Prostate gland (tissue), 2 donors: Measurements from ENCODE around the gene RAB25. TPM values are rescaled to one million over a fixed set of nuclear protein-coding genes. Genes with fewer than 3 reads are reported as not detected.

Experiments
- DNase-seq: peaks from one replicate; pipeline ENCODE4 v3.0.0-alpha.2; 2019; ENCODE audit warnings: low spot score
- H3K27ac ChIP-seq, 2 donors: fragments of 200-600 bp; sonication (generic); 2 replicates each; pipeline ENCODE4 v1.5.1; 2017 to 2019
- H3K27me3 ChIP-seq: fragments of 200-600 bp; sonication (generic); replicated peaks from 2 replicates; pipeline ENCODE4 v1.5.1; 2019; ENCODE audit not compliant: insufficient read depth
- H3K36me3 ChIP-seq, 2 donors: fragments of 200-600 bp; sonication (generic); 1 replicate in 1 of 2; 2 replicates in 1 of 2; pipeline versions ENCODE4 v1.5.1 to v1.8.1; 2017 to 2019
- H3K4me1 ChIP-seq: fragments of 200-600 bp; sonication (generic); replicated peaks from 2 replicates; pipeline ENCODE4 v1.5.1; 2019
- H3K4me3 ChIP-seq, 2 donors: fragments of 200-600 bp; sonication (generic); 2 replicates each; pipeline ENCODE4 v1.5.1; 2017 to 2019
- H3K9me3 ChIP-seq: fragments of 200-600 bp; sonication (generic); 2 replicates; pipeline ENCODE4 v1.5.1; 2017
- CTCF ChIP-seq, 4 experiments: fragments of 200-600 bp in 2 of 4; fragments of 450-650 bp in 2 of 4; sonication (generic) in 2 of 4; IDR thresholded peaks; 1 replicate in 3 of 4; 2 replicates in 1 of 4; pipeline ENCODE4 v1.5.1; 2016 to 2019; ENCODE audit warnings: antibody characterized with exemption in 4 of 4, mild to moderate bottlenecking in 2 of 4, moderate library complexity in 2 of 4
- POLR2A ChIP-seq: fragments of 450-650 bp; IDR thresholded peaks from one replicate; pipeline ENCODE4 v1.6.1; 2016; ENCODE audit warnings: antibody characterized with exemption, mild to moderate bottlenecking
- POLR2AphosphoS5 ChIP-seq: sonication (generic); formaldehyde crosslinking; IDR thresholded peaks from one replicate; pipeline ENCODE4 v1.6.1; 2017; ENCODE audit warnings: antibody characterized with exemption
- WGBS: methylation state at CpG from one replicate; pipeline ENCODE4 v1.1.5; 2018; 5-methylcytosine and 5-hydroxymethylcytosine counted together
- intact Hi-C: fragments of 100-400 bp; cut with DNase I; formaldehyde crosslinking; loops from one replicate; pipeline ENCODE4 v1.14.2; 2022
- total RNA-seq, 2 donors: library from RNA; depleted of rRNA; stranded (reverse); fragments of >200 nt; gene quantifications; one replicate each; pipeline ENCODE4 v1.1.0, GENCODE V29; 2016

The RAB25 gene
- total RNA-seq, 2 donors from 2014 or later = 33.5 to 100 TPM

GRCh38 chr1:156050376-156050775 is 10.6 kb upstream of the RAB25 start:
- intact Hi-C loops = no loop called here
- Histone ChIP-seq H3K4me1 (no peaks in the 10 kb centered on the region), H3K4me3 (no peak overlapping the region), H3K9me3 (no peaks in the 10 kb centered on the region), H3K27ac (no peak overlapping the region), H3K27me3 (no peaks in the 10 kb centered on the region), H3K36me3 (no peaks in the 10 kb centered on the region)
- no peak for TF ChIP-seq POLR2A
- TF ChIP-seq POLR2AphosphoS5 = no peak
- no peak for TF ChIP-seq CTCF (IDR thresholded peaks at IDR 0.05)
- no peak for DNase-seq
- 76% methylated on average over 3 of the region's 4 CpGs for WGBS

GRCh38 chr1:156051011-156051725 is 9.8 kb upstream of the RAB25 start:
- TF ChIP-seq POLR2A (no peak), POLR2AphosphoS5 (no peak), CTCF (IDR thresholded peaks at IDR 0.05) (no peak)
- Histone ChIP-seq H3K4me1 (no peaks in the 10 kb centered on the region), H3K27ac (no peak overlapping the region), H3K9me3 (no peaks in the 10 kb centered on the region), H3K4me3 (no peak overlapping the region), H3K27me3 (no peaks in the 10 kb centered on the region), H3K36me3 (no peaks in the 10 kb centered on the region)
- DNase-seq = no peak
- 86% methylated on average over 7 of the region's 7 CpGs for whole genome bisulfite sequencing
- intact Hi-C loops = no loop called here

- peak overlapping the region; percentile 69 to 93 for H3K4me3 ChIP-seq
- no peaks in the 10 kb centered on the region for H3K4me1 ChIP-seq
- H3K27ac ChIP-seq = peak overlapping the region; percentile 89
- no peaks in the 10 kb centered on the region for H3K36me3 ChIP-seq
- TF ChIP-seq POLR2AphosphoS5 (no peak), CTCF (IDR thresholded peaks at IDR 0.05) (peak in 1 of 4 experiments; percentile 13)
- DNase-seq = no peak
- H3K27me3 ChIP-seq = no peaks in the 10 kb centered on the region
- intact Hi-C loops = no loop called here
- H3K9me3 ChIP-seq = no peaks in the 10 kb centered on the region
- WGBS = 2% methylated on average over 56 of the region's 63 CpGs
These were observed 7.8 kb upstream of the RAB25 start for GRCh38 chr1:156052862-156053767.

- no peaks in the 10 kb centered on the region for H3K27me3 ChIP-seq
- H3K4me3 ChIP-seq = peak within 1 kb of the TSS; percentile 69 to 93
- H3K27ac ChIP-seq = peak within 1 kb of the TSS; percentile 89
- no peaks in the 10 kb centered on the region for H3K4me1 ChIP-seq
- intact Hi-C loops = no loop called here
- no peaks in the 10 kb centered on the region for H3K36me3 ChIP-seq
- H3K9me3 ChIP-seq = no peaks in the 10 kb centered on the region
- TF ChIP-seq CTCF (IDR thresholded peaks at IDR 0.05) = peak; percentile 25 to 75 (median 39)
- no peak for TF ChIP-seq POLR2A
- TF ChIP-seq POLR2AphosphoS5 = no peak
- WGBS = under 1% methylated on average over 43 of the region's 49 CpGs
- peak; percentile 84 for DNase-seq
These were observed 7.0 kb upstream of the RAB25 start, which contains the start of gene UBQLN4 for GRCh38 chr1:156053768-156054499. Gene UBQLN4 (minus strand): TSS chr1:156053798. CDS start chr1:156053701, 97 bp downstream.
